ENCODE results near the gene PRKD3. TPM values are rescaled to one million over a fixed set of nuclear protein-coding genes. Genes with fewer than 3 reads are reported as not detected.

The PRKD3 gene
- total RNA-seq, 1 donor: 68.0 TPM

DNA sequence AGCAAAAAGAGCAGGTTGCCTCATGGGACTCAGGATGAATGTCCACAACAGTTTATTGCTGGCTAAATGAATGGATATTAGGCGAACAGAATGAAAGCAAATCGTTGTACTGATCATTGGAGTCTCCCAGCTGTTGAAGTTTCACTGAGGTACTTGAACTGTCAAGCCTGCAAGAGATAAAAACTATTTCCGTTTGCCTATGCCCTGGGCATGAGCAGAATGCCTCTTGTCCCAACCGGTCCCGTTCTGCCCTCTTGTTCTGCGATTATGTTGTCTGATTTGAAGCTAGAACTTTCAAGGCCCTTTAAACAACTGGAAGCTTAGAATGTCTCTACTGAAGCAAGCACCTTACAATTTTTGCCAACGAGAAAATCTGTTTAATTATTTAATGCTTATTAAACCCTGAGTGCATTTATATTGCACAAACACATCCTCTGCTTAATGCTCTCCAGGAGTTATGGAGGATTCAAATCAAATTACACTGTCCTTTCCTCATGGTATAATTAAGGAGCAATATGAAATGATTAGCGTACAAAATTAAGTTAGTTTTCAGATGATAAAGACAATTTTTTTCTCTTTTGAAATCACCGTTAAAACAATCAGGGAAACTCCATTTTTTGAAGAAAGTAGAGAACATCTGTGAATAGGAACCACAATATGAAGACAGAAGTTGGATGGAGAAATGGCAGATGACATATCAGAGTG lies 37.5 kb upstream of the PRKD3 start:
- Histone ChIP-seq H3K79me2 (ENCODE audit: insufficient read depth, low read length) (no peaks in the 10 kb centered on the region), H3K27me3 (ENCODE audit: insufficient read depth, low read length) (no peaks in the 10 kb centered on the region), H3K9me3 (ENCODE audit: low read depth, low read length) (no peaks in the 10 kb centered on the region), H3K4me3 (ENCODE audit: insufficient read depth, low read length) (no peak overlapping the region), H3K27ac (ENCODE audit: low read depth, low read length) (no peak overlapping the region), H3K36me3 (ENCODE audit: insufficient read depth, low read length) (no peaks in the 10 kb centered on the region), H3K4me1 (ENCODE audit: insufficient read depth, low read length) (peaks cover 25% of the 10 kb centered on the region), H2AFZ (ENCODE audit: low read length) (no peak overlapping the region), H4K20me1 (ENCODE audit: insufficient read depth, low read length) (no peaks in the 10 kb centered on the region), H3K4me2 (ENCODE audit: insufficient read depth, low read length) (no peak overlapping the region)
- no peak for TF ChIP-seq CTCF (IDR thresholded peaks at IDR 0.05; ENCODE audit: extremely low read depth, low read depth, low read length)
- DNase-seq (ENCODE audit: insufficient read length, low spot score, missing footprints): no peak

DNA sequence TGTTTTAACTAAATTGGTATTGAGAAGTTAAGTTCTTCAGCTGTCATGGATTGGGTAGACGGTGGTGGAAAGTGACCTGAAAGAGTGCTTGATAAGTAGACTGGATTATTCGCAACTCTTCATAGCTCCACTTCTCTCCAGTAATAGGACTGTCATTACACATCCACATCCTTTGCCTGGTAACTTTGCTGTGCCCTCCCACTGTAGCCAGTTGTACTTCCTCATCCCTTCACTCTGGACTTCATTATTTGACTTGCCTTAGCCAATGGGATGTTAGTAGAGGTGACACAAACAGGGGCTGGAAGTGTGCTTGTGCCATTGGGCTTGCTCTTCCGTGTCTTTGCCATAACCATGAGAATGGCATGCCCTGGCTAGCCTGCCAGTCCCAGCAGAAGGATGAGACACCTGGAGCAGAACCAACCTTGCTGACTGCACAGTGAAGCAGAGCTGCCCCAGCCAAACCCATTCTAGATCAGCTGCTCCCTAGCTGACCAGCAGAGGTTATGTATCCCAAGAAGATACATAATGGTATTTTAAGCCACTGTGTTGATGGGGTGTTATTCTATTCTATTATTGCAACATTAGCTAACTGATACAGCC lies 36.7 kb upstream of the PRKD3 start:
- Histone ChIP-seq H3K4me2 (ENCODE audit: insufficient read depth, low read length) (no peak overlapping the region), H3K9me3 (ENCODE audit: low read depth, low read length) (no peaks in the 10 kb centered on the region), H3K79me2 (ENCODE audit: insufficient read depth, low read length) (no peaks in the 10 kb centered on the region), H2AFZ (ENCODE audit: low read length) (no peak overlapping the region), H3K36me3 (ENCODE audit: insufficient read depth, low read length) (no peaks in the 10 kb centered on the region), H3K4me3 (ENCODE audit: insufficient read depth, low read length) (no peak overlapping the region), H3K4me1 (ENCODE audit: insufficient read depth, low read length) (peaks cover 23% of the 10 kb centered on the region), H4K20me1 (ENCODE audit: insufficient read depth, low read length) (no peaks in the 10 kb centered on the region), H3K27ac (ENCODE audit: low read depth, low read length) (no peak overlapping the region), H3K27me3 (ENCODE audit: insufficient read depth, low read length) (no peaks in the 10 kb centered on the region)
- DNase-seq (ENCODE audit: insufficient read length, low spot score, missing footprints): no peak
- no peak for TF ChIP-seq CTCF (IDR thresholded peaks at IDR 0.05; ENCODE audit: extremely low read depth, low read depth, low read length)

GRCh38 chr2:37358466-37358865 lies 33.8 kb upstream of the PRKD3 start:
- H3K27me3 ChIP-seq (ENCODE audit: insufficient read depth, low read length): no peaks in the 10 kb centered on the region
- no peak for DNase-seq (ENCODE audit: insufficient read length, low spot score, missing footprints)
- H2AFZ ChIP-seq (ENCODE audit: low read length): no peak overlapping the region

More at GRCh38 chr2:37358466-37358865, 33.8 kb upstream of the PRKD3 start:
- Histone ChIP-seq H3K27ac (ENCODE audit: low read depth, low read length) (no peak overlapping the region), H4K20me1 (ENCODE audit: insufficient read depth, low read length) (no peaks in the 10 kb centered on the region), H3K9me3 (ENCODE audit: low read depth, low read length) (no peaks in the 10 kb centered on the region), H3K36me3 (ENCODE audit: insufficient read depth, low read length) (no peaks in the 10 kb centered on the region), H3K4me1 (ENCODE audit: insufficient read depth, low read length) (peaks cover 12% of the 10 kb centered on the region), H3K4me2 (ENCODE audit: insufficient read depth, low read length) (no peak overlapping the region), H3K79me2 (ENCODE audit: insufficient read depth, low read length) (no peaks in the 10 kb centered on the region), H3K4me3 (ENCODE audit: insufficient read depth, low read length) (no peak overlapping the region)
- no peak for TF ChIP-seq CTCF (IDR thresholded peaks at IDR 0.05; ENCODE audit: extremely low read depth, low read depth, low read length)
